ENCODE results near the gene POLR1G. TPM values are rescaled to one million over a fixed set of nuclear protein-coding genes. Genes with fewer than 3 reads are reported as not detected.

The POLR1G gene
- total and polyA plus RNA-seq, 4 donors: 1.9 to 3.9 (median 3.6) TPM

- peaks cover 0 to 1% of the 10 kb centered on the region in 2 donors for H3K36me3 ChIP-seq (ENCODE audit: control insufficient read depth in 1 of 2, insufficient read depth in 2 of 2, low read length in 1 of 2)
- H3K4me1 ChIP-seq (ENCODE audit: control insufficient read depth in 1 of 2, insufficient read depth in 2 of 2, low read length in 2 of 2): no peaks in the 10 kb centered on the region
- H3K27me3 ChIP-seq (ENCODE audit: control insufficient read depth in 1 of 2, insufficient read depth in 2 of 2, low read length in 1 of 2): no peaks in the 10 kb centered on the region
- no peak overlapping the region for H3K27ac ChIP-seq (ENCODE audit: low read depth in 1 of 2, low read length in 2 of 2)
- 73 to 89% methylated on average over 3 of the region's 3 CpGs for WGBS, 2 donors
- H3K9me3 ChIP-seq (ENCODE audit: control insufficient read depth, low read length): no peaks in the 10 kb centered on the region
- ATAC-seq (ENCODE audit: low FRiP score) (no peak), DNase-seq (no peak)
- H3K4me3 ChIP-seq (ENCODE audit: low read length in 2 of 2): no peak overlapping the region
- intact Hi-C loops (cut with DNase I): no loop called here
Measured at GRCh38 chr19:45391346-45391745, 15.1 kb upstream of the POLR1G start.

- ATAC-seq (ENCODE audit: low FRiP score): no peak
- H3K36me3 ChIP-seq (ENCODE audit: control insufficient read depth in 1 of 2, insufficient read depth in 2 of 2, low read length in 1 of 2): peaks cover 0 to 1% of the 10 kb centered on the region in 2 donors
- intact Hi-C loops (cut with DNase I): no loop called here
- H3K4me1 ChIP-seq (ENCODE audit: control insufficient read depth in 1 of 2, insufficient read depth in 2 of 2, low read length in 2 of 2): no peaks in the 10 kb centered on the region
- H3K27ac ChIP-seq (ENCODE audit: low read depth in 1 of 2, low read length in 2 of 2): no peak overlapping the region
- no peaks in the 10 kb centered on the region for H3K9me3 ChIP-seq (ENCODE audit: control insufficient read depth, low read length)
- WGBS, 2 donors: 93 to 95% methylated on average over 20 to 21 of the region's 21 CpGs
- H3K27me3 ChIP-seq (ENCODE audit: control insufficient read depth in 1 of 2, insufficient read depth in 2 of 2, low read length in 1 of 2): no peaks in the 10 kb centered on the region
- no peak for DNase-seq
- H3K4me3 ChIP-seq (ENCODE audit: low read length in 2 of 2): no peak overlapping the region
Measured at GRCh38 chr19:45391871-45392665, 14.4 kb upstream of the POLR1G start.

- ATAC-seq (ENCODE audit: low FRiP score): no peak
- Histone ChIP-seq H3K27ac (ENCODE audit: low read depth in 1 of 2, low read length in 2 of 2) (no peak overlapping the region), H3K9me3 (ENCODE audit: control insufficient read depth, low read length) (no peaks in the 10 kb centered on the region), H3K4me1 (ENCODE audit: control insufficient read depth in 1 of 2, insufficient read depth in 2 of 2, low read length in 2 of 2) (no peaks in the 10 kb centered on the region), H3K4me3 (ENCODE audit: low read length in 2 of 2) (no peak overlapping the region), H3K36me3 (ENCODE audit: control insufficient read depth in 1 of 2, insufficient read depth in 2 of 2, low read length in 1 of 2) (peaks cover 0 to 1% of the 10 kb centered on the region in 2 donors), H3K27me3 (ENCODE audit: control insufficient read depth in 1 of 2, insufficient read depth in 2 of 2, low read length in 1 of 2) (no peaks in the 10 kb centered on the region)
- DNase-seq: no peak
- 80 to 81% methylated on average over 58 to 59 of the region's 59 CpGs for WGBS, 2 donors
- intact Hi-C loops (cut with DNase I): no loop called here
Measured at GRCh38 chr19:45395821-45396617, 10.4 kb upstream of the POLR1G start.

- no peaks in the 10 kb centered on the region for H3K9me3 ChIP-seq (ENCODE audit: control insufficient read depth, low read length)
- peaks cover 0 to 4% of the 10 kb centered on the region in 2 donors for H3K4me1 ChIP-seq (ENCODE audit: control insufficient read depth in 1 of 2, insufficient read depth in 2 of 2, low read length in 2 of 2)
- H3K27ac ChIP-seq (ENCODE audit: low read depth in 1 of 2, low read length in 2 of 2): no peak overlapping the region
- H3K4me3 ChIP-seq (ENCODE audit: low read length in 2 of 2): no peak overlapping the region
- no peak for ATAC-seq (ENCODE audit: low FRiP score)
- H3K36me3 ChIP-seq (ENCODE audit: control insufficient read depth in 1 of 2, insufficient read depth in 2 of 2, low read length in 1 of 2): no peaks in the 10 kb centered on the region
- WGBS, 2 donors: 87 to 95% methylated on average over 6 of the region's 6 CpGs
- DNase-seq: no peak
- H3K27me3 ChIP-seq (ENCODE audit: control insufficient read depth in 1 of 2, insufficient read depth in 2 of 2, low read length in 1 of 2): no peaks in the 10 kb centered on the region
- intact Hi-C loops (cut with DNase I): no loop called here
Measured at GRCh38 chr19:45400192-45400591, 6.3 kb upstream of the POLR1G start.

- no peaks in the 10 kb centered on the region for H3K36me3 ChIP-seq (ENCODE audit: control insufficient read depth in 1 of 2, insufficient read depth in 2 of 2, low read length in 1 of 2)
- 89 to 91% methylated on average over 6 of the region's 6 CpGs for WGBS, 2 donors
- intact Hi-C loops (cut with DNase I): no loop called here
- H3K9me3 ChIP-seq (ENCODE audit: control insufficient read depth, low read length): no peaks in the 10 kb centered on the region
- ATAC-seq (ENCODE audit: low FRiP score) (no peak), DNase-seq (no peak)
- H3K4me1 ChIP-seq (ENCODE audit: control insufficient read depth in 1 of 2, insufficient read depth in 2 of 2, low read length in 2 of 2): peaks cover 0 to 4% of the 10 kb centered on the region in 2 donors
- H3K27ac ChIP-seq (ENCODE audit: low read depth in 1 of 2, low read length in 2 of 2): no peak overlapping the region
- H3K27me3 ChIP-seq (ENCODE audit: control insufficient read depth in 1 of 2, insufficient read depth in 2 of 2, low read length in 1 of 2): no peaks in the 10 kb centered on the region
- no peak overlapping the region for H3K4me3 ChIP-seq (ENCODE audit: low read length in 2 of 2)
Measured at GRCh38 chr19:45401815-45402214, 4.6 kb upstream of the POLR1G start.

- no peak for ATAC-seq (ENCODE audit: low FRiP score)
Measured at GRCh38 chr19:45402298-45403061, 4.0 kb upstream of the POLR1G start.

GRCh38 chr19:45403272-45403671, 3.2 kb upstream of the POLR1G start:
- intact Hi-C loops (cut with DNase I): no loop called here
- ATAC-seq (ENCODE audit: low FRiP score): no peak
- Histone ChIP-seq H3K4me1 (ENCODE audit: control insufficient read depth in 1 of 2, insufficient read depth in 2 of 2, low read length in 2 of 2) (peaks cover 0 to 4% of the 10 kb centered on the region in 2 donors), H3K36me3 (ENCODE audit: control insufficient read depth in 1 of 2, insufficient read depth in 2 of 2, low read length in 1 of 2) (no peaks in the 10 kb centered on the region), H3K27ac (ENCODE audit: low read depth in 1 of 2, low read length in 2 of 2) (no peak overlapping the region), H3K4me3 (ENCODE audit: low read length in 2 of 2) (no peak overlapping the region), H3K9me3 (ENCODE audit: control insufficient read depth, low read length) (no peaks in the 10 kb centered on the region), H3K27me3 (ENCODE audit: control insufficient read depth in 1 of 2, insufficient read depth in 2 of 2, low read length in 1 of 2) (no peaks in the 10 kb centered on the region)
- DNase-seq: no peak
- WGBS, 2 donors: 26 to 29% methylated on average over 4 of the region's 4 CpGs

More at GRCh38 chr19:45402298-45403061, 4.0 kb upstream of the POLR1G start:
- H3K4me3 ChIP-seq (ENCODE audit: low read length in 2 of 2): no peak overlapping the region
- WGBS, 2 donors: 40 to 42% methylated on average over 31 to 40 of the region's 40 CpGs
- no peaks in the 10 kb centered on the region for H3K27me3 ChIP-seq (ENCODE audit: control insufficient read depth in 1 of 2, insufficient read depth in 2 of 2, low read length in 1 of 2)
- H3K9me3 ChIP-seq (ENCODE audit: control insufficient read depth, low read length): no peaks in the 10 kb centered on the region
- no peaks in the 10 kb centered on the region for H3K36me3 ChIP-seq (ENCODE audit: control insufficient read depth in 1 of 2, insufficient read depth in 2 of 2, low read length in 1 of 2)
- intact Hi-C loops (cut with DNase I): no loop called here
- peaks cover 0 to 4% of the 10 kb centered on the region in 2 donors for H3K4me1 ChIP-seq (ENCODE audit: control insufficient read depth in 1 of 2, insufficient read depth in 2 of 2, low read length in 2 of 2)
- no peak overlapping the region for H3K27ac ChIP-seq (ENCODE audit: low read depth in 1 of 2, low read length in 2 of 2)
- DNase-seq: peak in 1 of 2 donors; percentile 82

- intact Hi-C loops (cut with DNase I): no loop called here
- no peaks in the 10 kb centered on the region for H3K27me3 ChIP-seq (ENCODE audit: control insufficient read depth in 1 of 2, insufficient read depth in 2 of 2, low read length in 1 of 2)
- no peaks in the 10 kb centered on the region for H3K9me3 ChIP-seq (ENCODE audit: control insufficient read depth, low read length)
- H3K4me1 ChIP-seq (ENCODE audit: control insufficient read depth in 1 of 2, insufficient read depth in 2 of 2, low read length in 2 of 2): peaks cover 0 to 4% of the 10 kb centered on the region in 2 donors
- no peak overlapping the region for H3K27ac ChIP-seq (ENCODE audit: low read depth in 1 of 2, low read length in 2 of 2)
- 14 to 15% methylated on average over 25 of the region's 25 CpGs for WGBS, 2 donors
- no peaks in the 10 kb centered on the region for H3K36me3 ChIP-seq (ENCODE audit: control insufficient read depth in 1 of 2, insufficient read depth in 2 of 2, low read length in 1 of 2)
- peak; percentile 70 to 86 for DNase-seq
- peak overlapping the region; percentile 45 to 61 for H3K4me3 ChIP-seq (ENCODE audit: low read length in 2 of 2)
- no peak for ATAC-seq (ENCODE audit: low FRiP score)
Measured at GRCh38 chr19:45403781-45404556, 2.5 kb upstream of the POLR1G start.
